Measurements from ENCODE around the gene FAM118B. TPM values are rescaled to one million over a fixed set of nuclear protein-coding genes. Genes with fewer than 3 reads are reported as not detected.

The FAM118B gene
- total RNA-seq, 1 experiment from 2014 or later: 40.0 TPM

DNA sequence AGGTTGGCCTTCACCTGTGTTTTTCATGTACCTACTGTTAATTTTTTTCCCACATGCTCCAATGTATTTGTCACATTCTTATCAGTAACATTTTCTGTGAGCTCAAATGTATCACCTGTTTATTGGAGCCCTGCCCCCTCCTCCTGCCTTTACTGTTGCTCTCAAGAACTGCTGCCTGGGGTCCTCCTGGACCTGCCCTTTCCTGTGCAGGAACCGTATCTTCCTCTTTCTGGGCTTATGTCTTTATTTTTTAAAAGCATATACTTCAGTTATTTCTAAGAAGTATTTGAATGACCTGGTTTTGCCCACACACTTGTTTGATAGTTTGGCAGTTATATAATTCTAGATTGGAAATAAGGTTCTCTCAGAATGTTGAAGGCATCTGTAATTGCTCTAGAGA is 5.9 kb downstream of the FAM118B start:
- no peak overlapping the region for H2BK12ac ChIP-seq (ENCODE audit: insufficient read length, low read depth, low read length)
- no peak overlapping the region for H3K56ac ChIP-seq (ENCODE audit: insufficient read length, low read depth, low read length)
- H3K4me2 ChIP-seq (ENCODE audit: insufficient read depth, insufficient read length, low read length): no peak overlapping the region
- no CpG with 5 or more reads among the region's 1 CpG for WGBS (ENCODE audit: extremely low coverage, insufficient read length, low lambda C conversion rate)
- H3K27ac ChIP-seq (ENCODE audit: insufficient read length, low read depth, low read length): no peak overlapping the region
- no peak for DNase-seq
- no peaks in the 10 kb centered on the region for H3K4me1 ChIP-seq (ENCODE audit: insufficient read depth, low read length)
- H2AK5ac ChIP-seq (ENCODE audit: insufficient read length, low read length): no peak overlapping the region
- Mint-ChIP-seq H3K4me3 (no peak overlapping the region), H3K4me1 (peaks cover 7 to 10% of the 10 kb centered on the region in 2 experiments), H3K27me3 (ENCODE audit: low read depth) (no peaks in the 10 kb centered on the region), H3K9me3 (no peaks in the 10 kb centered on the region), H3K27ac (no peak overlapping the region), H3K36me3 (ENCODE audit: insufficient read depth in 1 of 3, low read depth in 3 of 3) (peaks cover 0 to 3% (median 0%) of the 10 kb centered on the region in 3 experiments; a peak in 1 of 7 replicates)
- TF ChIP-seq, protein P1, sequence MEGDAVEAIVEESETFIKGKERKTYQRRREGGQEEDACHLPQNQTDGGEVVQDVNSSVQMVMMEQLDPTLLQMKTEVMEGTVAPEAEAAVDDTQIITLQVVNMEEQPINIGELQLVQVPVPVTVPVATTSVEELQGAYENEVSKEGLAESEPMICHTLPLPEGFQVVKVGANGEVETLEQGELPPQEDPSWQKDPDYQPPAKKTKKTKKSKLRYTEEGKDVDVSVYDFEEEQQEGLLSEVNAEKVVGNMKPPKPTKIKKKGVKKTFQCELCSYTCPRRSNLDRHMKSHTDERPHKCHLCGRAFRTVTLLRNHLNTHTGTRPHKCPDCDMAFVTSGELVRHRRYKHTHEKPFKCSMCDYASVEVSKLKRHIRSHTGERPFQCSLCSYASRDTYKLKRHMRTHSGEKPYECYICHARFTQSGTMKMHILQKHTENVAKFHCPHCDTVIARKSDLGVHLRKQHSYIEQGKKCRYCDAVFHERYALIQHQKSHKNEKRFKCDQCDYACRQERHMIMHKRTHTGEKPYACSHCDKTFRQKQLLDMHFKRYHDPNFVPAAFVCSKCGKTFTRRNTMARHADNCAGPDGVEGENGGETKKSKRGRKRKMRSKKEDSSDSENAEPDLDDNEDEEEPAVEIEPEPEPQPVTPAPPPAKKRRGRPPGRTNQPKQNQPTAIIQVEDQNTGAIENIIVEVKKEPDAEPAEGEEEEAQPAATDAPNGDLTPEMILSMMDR (conservative IDR thresholded peaks at IDR 0.05): no peak
- H4K91ac ChIP-seq (ENCODE audit: insufficient read length, low read depth, low read length): no peak overlapping the region
- H3K79me1 ChIP-seq (ENCODE audit: insufficient read depth, low read depth, low read length, poor library complexity, severe bottlenecking): peaks cover 14% of the 10 kb centered on the region
- H3T11ph ChIP-seq (ENCODE audit: low read length): no peak overlapping the region
- H3K9me3 ChIP-seq (ENCODE audit: control insufficient read depth, low read depth, low read length): no peaks in the 10 kb centered on the region
- no peak overlapping the region for H2BK15ac ChIP-seq (ENCODE audit: low read depth, low read length)
- no peaks in the 10 kb centered on the region for H3K27me3 ChIP-seq (ENCODE audit: insufficient read depth, low read length)
- no peak overlapping the region for H2AFZ ChIP-seq (ENCODE audit: low read length)
- no peak overlapping the region for H3K9ac ChIP-seq (ENCODE audit: extremely low read depth, insufficient read length, low read length)
- peaks cover 30% of the 10 kb centered on the region for H3K79me2 ChIP-seq (ENCODE audit: insufficient read depth, low read length)
- no peak overlapping the region for H2BK5ac ChIP-seq (ENCODE audit: insufficient read length, low read length)
- no peaks in the 10 kb centered on the region for H3K23me2 ChIP-seq (ENCODE audit: insufficient read length, low read depth, low read length, poor library complexity, severe bottlenecking)
- no peaks in the 10 kb centered on the region for H4K20me1 ChIP-seq (ENCODE audit: control insufficient read depth, insufficient read depth, insufficient read length)
- no peak overlapping the region for H3K23ac ChIP-seq (ENCODE audit: insufficient read length, low read depth, low read length)
- H4K5ac ChIP-seq (ENCODE audit: insufficient read length, low read depth, low read length): no peak overlapping the region
- H3K4ac ChIP-seq (ENCODE audit: low read depth, low read length): no peak overlapping the region
- no peak overlapping the region for H2BK120ac ChIP-seq (ENCODE audit: low read depth, low read length, poor library complexity, severe bottlenecking)
- no peak overlapping the region for H2BK20ac ChIP-seq (ENCODE audit: low read depth, low read length, poor library complexity, severe bottlenecking)
- H4K8ac ChIP-seq (replicated peaks; ENCODE audit: insufficient read length, low read depth, low read length): no peak overlapping the region
- H3K14ac ChIP-seq (ENCODE audit: insufficient read depth, low read length): no peak overlapping the region
- no peak overlapping the region for H3K18ac ChIP-seq (ENCODE audit: insufficient read length, low read depth, low read length)
